Thoracic aorta (tissue), 2 donors: ENCODE measurements around the gene ST6GALNAC2. TPM values are rescaled to one million over a fixed set of nuclear protein-coding genes. Genes with fewer than 3 reads are reported as not detected.

Source experiments
- ATAC-seq: fragments of 150-250 bp; one replicate; pipeline ENCODE4 v1.8.0; 2017; ENCODE audit warnings: low read depth; ENCODE audit not compliant: insufficient number of reproducible peaks, low FRiP score
- DNase-seq: peaks from one replicate; pipeline ENCODE4 v3.0.0-alpha.2; 2020; ENCODE audit warnings: low spot score
- H3K27ac ChIP-seq, 2 donors: fragments of 200-600 bp; sonication (generic); 1 replicate in 1 of 2; 2 replicates in 1 of 2; pipeline ENCODE4 v1.5.1; 2016; ENCODE audit warnings: mild to moderate bottlenecking in 2 of 2, moderate library complexity in 2 of 2
- H3K27me3 ChIP-seq: fragments of 200-600 bp; sonication (generic); replicated peaks from 2 replicates; pipeline ENCODE4 v1.6.0; 2016; ENCODE audit warnings: mild to moderate bottlenecking; ENCODE audit not compliant: insufficient read depth
- H3K36me3 ChIP-seq: fragments of 200-600 bp; sonication (generic); one replicate; pipeline ENCODE4 v1.5.1; 2016
- H3K4me1 ChIP-seq, 2 donors: fragments of 200-600 bp; sonication (generic); 1 replicate in 1 of 2; 2 replicates in 1 of 2; pipeline versions ENCODE4 v1.5.1 to v1.6.0; 2016; ENCODE audit warnings: low read depth in 2 of 2, mild to moderate bottlenecking in 1 of 2; ENCODE audit not compliant: control insufficient read depth in 1 of 2
- H3K4me3 ChIP-seq: fragments of 200-600 bp; sonication (generic); 2 replicates; pipeline ENCODE4 v1.5.1; 2016; ENCODE audit warnings: mild to moderate bottlenecking
- H3K9me3 ChIP-seq: fragments of 200-600 bp; sonication (generic); 2 replicates; pipeline ENCODE4 v1.5.1; 2016
- CTCF ChIP-seq: fragments of 200-600 bp; sonication (generic); IDR thresholded peaks from one replicate; pipeline ENCODE4 v1.5.1; 2019; ENCODE audit warnings: antibody characterized with exemption
- total RNA-seq, 2 donors: library from RNA; depleted of rRNA; stranded (reverse); fragments of >200 nt; gene quantifications; one replicate each; pipeline versions ENCODE4 v1.1.0 to v1.2.3, GENCODE V29; 2016

Gene ST6GALNAC2
- total RNA-seq, 2 donors from 2014 or later: 1.8 TPM; not detected in 1

- no peaks in the 10 kb centered on the region for H3K4me1 ChIP-seq
- no peaks in the 10 kb centered on the region for H3K9me3 ChIP-seq
- no peak for DNase-seq
- no peaks in the 10 kb centered on the region for H3K36me3 ChIP-seq
- TF ChIP-seq CTCF: no peak
- H3K27me3 ChIP-seq: no peaks in the 10 kb centered on the region
- no peak overlapping the region for H3K4me3 ChIP-seq
- ATAC-seq: no peak
- no peak overlapping the region for H3K27ac ChIP-seq
Observed at GRCh38 chr17:76549539-76549938, 36.1 kb downstream of the ST6GALNAC2 start.

DNA sequence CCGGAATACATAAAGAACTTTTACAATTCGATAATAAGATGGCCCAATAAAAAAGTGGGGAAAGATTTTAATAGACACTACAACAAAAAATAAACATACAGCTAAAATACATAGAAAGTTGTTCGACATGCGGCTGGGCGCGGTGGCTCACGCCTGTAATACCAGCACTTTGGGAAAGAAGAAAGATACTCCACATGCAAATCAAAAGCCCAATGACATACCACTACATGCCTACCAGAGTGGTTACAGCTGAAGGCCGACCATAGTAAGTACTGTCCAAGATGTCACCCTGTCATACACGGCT is 36.5 kb downstream of the ST6GALNAC2 start:
- no peak overlapping the region for H3K4me3 ChIP-seq
- H3K27ac ChIP-seq: no peak overlapping the region
- TF ChIP-seq CTCF: no peak
- DNase-seq: no peak
- H3K4me1 ChIP-seq: no peaks in the 10 kb centered on the region
- no peaks in the 10 kb centered on the region for H3K9me3 ChIP-seq
- H3K36me3 ChIP-seq: no peaks in the 10 kb centered on the region
- ATAC-seq: no peak
- H3K27me3 ChIP-seq: no peaks in the 10 kb centered on the region

DNA sequence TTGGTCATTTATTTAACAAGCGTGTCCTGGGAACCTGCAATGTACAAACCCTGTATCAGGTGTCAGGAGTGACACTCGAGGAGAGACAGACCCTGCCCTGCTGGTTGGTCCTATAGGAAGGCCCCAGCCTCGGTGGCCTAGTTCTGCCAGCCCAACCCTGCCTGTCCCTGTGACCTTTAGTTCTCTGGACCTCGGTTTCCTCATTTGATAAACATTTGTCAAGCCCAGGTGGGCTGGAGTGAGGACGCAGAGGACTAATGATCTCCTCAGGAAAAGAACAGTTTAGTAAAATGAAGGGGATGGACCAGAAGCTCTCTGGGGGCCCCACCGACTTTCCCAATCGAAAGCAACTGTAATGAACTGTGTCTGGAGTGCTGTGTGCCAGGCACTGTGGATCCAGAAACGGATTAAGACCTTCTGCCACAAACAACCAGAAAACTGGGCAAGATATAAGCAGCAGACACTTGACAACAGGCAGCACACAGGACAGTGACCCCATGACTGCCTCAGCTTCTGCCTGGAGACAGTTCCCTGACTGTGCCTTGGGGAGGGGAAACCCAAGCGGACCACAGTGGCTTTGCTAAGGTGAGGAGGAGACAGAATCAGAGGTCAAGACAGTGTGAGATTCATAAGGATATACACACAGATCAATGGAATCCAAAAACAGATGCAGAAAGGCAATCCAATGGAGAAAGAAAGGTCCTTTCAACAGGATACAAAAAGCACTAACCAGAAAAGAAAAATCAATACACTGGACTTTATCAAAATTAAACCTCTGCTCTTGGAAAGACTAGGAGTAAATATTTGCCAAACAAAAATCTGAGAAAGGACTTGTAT is 37.1 kb downstream of the ST6GALNAC2 start:
- Histone ChIP-seq H3K4me1 (no peaks in the 10 kb centered on the region), H3K36me3 (no peaks in the 10 kb centered on the region), H3K27me3 (no peaks in the 10 kb centered on the region), H3K4me3 (no peak overlapping the region), H3K27ac (no peak overlapping the region), H3K9me3 (no peaks in the 10 kb centered on the region)
- ATAC-seq (no peak), DNase-seq (no peak)
- TF ChIP-seq CTCF: no peak

DNA sequence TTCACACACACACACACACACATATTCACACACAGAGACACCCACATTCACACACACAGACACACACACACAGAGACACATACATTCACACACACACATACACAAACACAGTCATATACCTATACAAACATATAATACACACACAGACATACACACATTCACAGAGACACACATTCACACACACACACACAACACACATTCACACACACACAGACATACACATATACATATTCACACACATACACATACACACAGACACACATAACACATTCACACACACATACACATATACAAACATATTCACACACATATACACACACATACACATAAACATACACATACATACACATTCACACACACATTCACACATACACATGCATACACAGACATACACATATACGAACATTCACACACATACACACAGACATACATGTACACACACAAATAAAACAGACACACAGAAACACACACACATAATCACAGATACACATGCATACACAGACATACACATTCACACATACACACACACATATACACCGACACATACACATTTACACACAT is 37.9 kb downstream of the ST6GALNAC2 start:
- H3K4me1 ChIP-seq: no peaks in the 10 kb centered on the region
- TF ChIP-seq CTCF: no peak
- H3K4me3 ChIP-seq: no peak overlapping the region
- no peak overlapping the region for H3K27ac ChIP-seq
- DNase-seq: no peak
- H3K27me3 ChIP-seq: no peaks in the 10 kb centered on the region
- ATAC-seq: no peak
- H3K36me3 ChIP-seq: no peaks in the 10 kb centered on the region
- H3K9me3 ChIP-seq: no peaks in the 10 kb centered on the region

DNA sequence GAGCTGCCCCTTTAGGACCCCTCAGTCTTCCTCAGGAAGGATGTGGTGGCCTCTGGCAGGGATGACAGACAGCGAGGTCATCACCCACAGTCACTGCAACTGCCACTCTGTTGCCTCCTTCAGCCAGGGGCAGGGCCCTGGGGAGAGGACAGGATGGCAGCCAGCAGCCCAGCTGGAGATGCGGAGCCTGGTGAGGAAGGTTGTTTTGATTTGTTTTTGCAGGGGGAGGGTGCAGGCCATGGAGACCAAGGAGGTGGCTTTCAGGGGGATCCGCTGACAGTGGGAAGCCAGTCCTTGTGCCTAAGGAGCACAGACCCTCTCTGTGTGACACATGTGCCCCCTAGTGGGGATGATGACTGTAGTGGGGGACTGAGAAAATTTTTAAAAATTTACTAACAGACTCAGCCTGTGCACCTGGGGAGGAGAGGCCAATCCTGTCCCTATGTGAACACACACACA is 38.4 kb downstream of the ST6GALNAC2 start:
- Histone ChIP-seq H3K4me1 (no peaks in the 10 kb centered on the region), H3K27ac (no peak overlapping the region), H3K9me3 (no peaks in the 10 kb centered on the region), H3K4me3 (no peak overlapping the region), H3K36me3 (no peaks in the 10 kb centered on the region), H3K27me3 (no peaks in the 10 kb centered on the region)
- no peak for ATAC-seq
- no peak for DNase-seq
- peak; percentile 71 for TF ChIP-seq CTCF
